ENCODE results near the gene PLEKHM2. TPM values are rescaled to one million over a fixed set of nuclear protein-coding genes. Genes with fewer than 3 reads are reported as not detected.

Gene PLEKHM2, protein sequence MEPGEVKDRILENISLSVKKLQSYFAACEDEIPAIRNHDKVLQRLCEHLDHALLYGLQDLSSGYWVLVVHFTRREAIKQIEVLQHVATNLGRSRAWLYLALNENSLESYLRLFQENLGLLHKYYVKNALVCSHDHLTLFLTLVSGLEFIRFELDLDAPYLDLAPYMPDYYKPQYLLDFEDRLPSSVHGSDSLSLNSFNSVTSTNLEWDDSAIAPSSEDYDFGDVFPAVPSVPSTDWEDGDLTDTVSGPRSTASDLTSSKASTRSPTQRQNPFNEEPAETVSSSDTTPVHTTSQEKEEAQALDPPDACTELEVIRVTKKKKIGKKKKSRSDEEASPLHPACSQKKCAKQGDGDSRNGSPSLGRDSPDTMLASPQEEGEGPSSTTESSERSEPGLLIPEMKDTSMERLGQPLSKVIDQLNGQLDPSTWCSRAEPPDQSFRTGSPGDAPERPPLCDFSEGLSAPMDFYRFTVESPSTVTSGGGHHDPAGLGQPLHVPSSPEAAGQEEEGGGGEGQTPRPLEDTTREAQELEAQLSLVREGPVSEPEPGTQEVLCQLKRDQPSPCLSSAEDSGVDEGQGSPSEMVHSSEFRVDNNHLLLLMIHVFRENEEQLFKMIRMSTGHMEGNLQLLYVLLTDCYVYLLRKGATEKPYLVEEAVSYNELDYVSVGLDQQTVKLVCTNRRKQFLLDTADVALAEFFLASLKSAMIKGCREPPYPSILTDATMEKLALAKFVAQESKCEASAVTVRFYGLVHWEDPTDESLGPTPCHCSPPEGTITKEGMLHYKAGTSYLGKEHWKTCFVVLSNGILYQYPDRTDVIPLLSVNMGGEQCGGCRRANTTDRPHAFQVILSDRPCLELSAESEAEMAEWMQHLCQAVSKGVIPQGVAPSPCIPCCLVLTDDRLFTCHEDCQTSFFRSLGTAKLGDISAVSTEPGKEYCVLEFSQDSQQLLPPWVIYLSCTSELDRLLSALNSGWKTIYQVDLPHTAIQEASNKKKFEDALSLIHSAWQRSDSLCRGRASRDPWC
- total RNA-seq (10 to 100 TPM; 32.5 to 79.2 TPM), polyA plus RNA-seq (10 to 100 TPM; 49.3 to 76.9 TPM)
- long read RNA-seq, donor 1, full-length matches to known transcripts: 1 of 6 reads
- long read RNA-seq, donor 1, partial matches to known transcripts: 5 of 6 reads
- long read RNA-seq, donor 1, other reads (novel, unspliced or antisense): 0 of 6 reads
- long read RNA-seq, donor 2, full-length matches to known transcripts: 1 of 8 reads
- long read RNA-seq, donor 2, partial matches to known transcripts: 7 of 8 reads
- long read RNA-seq, donor 2, other reads (novel, unspliced or antisense): 0 of 8 reads
- long read RNA-seq, donor 3: 0 reads
- long read RNA-seq, donor 4: 0 reads
- long read RNA-seq, donor 5, full-length matches to known transcripts: 5 of 44 reads
- long read RNA-seq, donor 5, partial matches to known transcripts: 39 of 44 reads
- long read RNA-seq, donor 5, other reads (novel, unspliced or antisense): 0 of 44 reads

DNA sequence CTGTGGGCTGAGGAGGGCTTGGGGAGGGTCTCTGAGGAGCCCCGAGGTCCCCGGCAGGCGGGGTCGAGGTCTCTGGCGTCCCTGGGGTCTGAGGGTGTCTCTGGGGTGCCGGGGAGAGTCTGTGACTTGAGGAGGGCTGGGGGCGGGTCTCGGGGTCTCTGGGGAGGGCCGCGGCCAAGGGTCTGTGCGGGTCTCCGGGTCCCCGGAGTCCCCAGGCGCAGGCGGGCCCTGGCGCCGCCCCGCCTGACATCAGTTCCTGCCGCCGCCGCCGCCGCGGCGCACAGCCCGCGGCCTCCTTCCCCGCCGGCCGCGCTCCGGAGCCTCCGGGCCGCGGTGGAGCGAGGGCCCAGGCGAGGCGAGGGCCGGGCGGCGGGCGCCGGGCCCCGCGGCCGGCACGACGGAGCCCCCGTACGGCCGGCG lies at the start of gene PLEKHM2:
Gene PLEKHM2 (plus strand): TSS at position 279 of the 420 bp plus-strand sequence. CDS start 239 bp downstream, outside the sequence.
- ATAC-seq (ENCODE audit: insufficient read depth, low FRiP score): no peak
- Histone ChIP-seq H3K27ac (ENCODE audit: low read depth in 1 of 2, low read length in 1 of 2) (peak within 1 kb of the TSS; percentile 96 to 99), H3K4me1 (ENCODE audit: control insufficient read depth in 5 of 5, insufficient read depth in 5 of 5, low read length in 5 of 5) (peaks cover 4 to 14% (median 8%) of the 10 kb centered on the region in 5 donors), H3K27me3 (ENCODE audit: control insufficient read depth in 3 of 3, insufficient read depth in 3 of 3, low read length in 2 of 3) (no peaks in the 10 kb centered on the region), H3K36me3 (ENCODE audit: control insufficient read depth in 4 of 4, insufficient read depth in 4 of 4, low read length in 4 of 4) (peaks cover 0 to 2% (median 0%) of the 10 kb centered on the region in 4 donors), H3K9ac (ENCODE audit: insufficient read depth in 1 of 2, low read length in 2 of 2) (peak within 1 kb of the TSS; percentile 87 to 95), H3K9me3 (ENCODE audit: control insufficient read depth in 4 of 4, insufficient read depth in 3 of 4, low read length in 3 of 4) (no peaks in the 10 kb centered on the region), H3K4me3 (peak within 1 kb of the TSS; percentile 90)
- TF ChIP-seq, protein P1, sequence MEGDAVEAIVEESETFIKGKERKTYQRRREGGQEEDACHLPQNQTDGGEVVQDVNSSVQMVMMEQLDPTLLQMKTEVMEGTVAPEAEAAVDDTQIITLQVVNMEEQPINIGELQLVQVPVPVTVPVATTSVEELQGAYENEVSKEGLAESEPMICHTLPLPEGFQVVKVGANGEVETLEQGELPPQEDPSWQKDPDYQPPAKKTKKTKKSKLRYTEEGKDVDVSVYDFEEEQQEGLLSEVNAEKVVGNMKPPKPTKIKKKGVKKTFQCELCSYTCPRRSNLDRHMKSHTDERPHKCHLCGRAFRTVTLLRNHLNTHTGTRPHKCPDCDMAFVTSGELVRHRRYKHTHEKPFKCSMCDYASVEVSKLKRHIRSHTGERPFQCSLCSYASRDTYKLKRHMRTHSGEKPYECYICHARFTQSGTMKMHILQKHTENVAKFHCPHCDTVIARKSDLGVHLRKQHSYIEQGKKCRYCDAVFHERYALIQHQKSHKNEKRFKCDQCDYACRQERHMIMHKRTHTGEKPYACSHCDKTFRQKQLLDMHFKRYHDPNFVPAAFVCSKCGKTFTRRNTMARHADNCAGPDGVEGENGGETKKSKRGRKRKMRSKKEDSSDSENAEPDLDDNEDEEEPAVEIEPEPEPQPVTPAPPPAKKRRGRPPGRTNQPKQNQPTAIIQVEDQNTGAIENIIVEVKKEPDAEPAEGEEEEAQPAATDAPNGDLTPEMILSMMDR (IDR thresholded peaks at IDR 0.05; ENCODE audit: control extremely low read depth, extremely low read depth): no peak
- WGBS, 2 donors: 1 to 7% methylated on average over 3 to 52 of the region's 52 CpGs
- DNase-seq: peak in 2 of 3 donors; percentile 55 to 71

DNA sequence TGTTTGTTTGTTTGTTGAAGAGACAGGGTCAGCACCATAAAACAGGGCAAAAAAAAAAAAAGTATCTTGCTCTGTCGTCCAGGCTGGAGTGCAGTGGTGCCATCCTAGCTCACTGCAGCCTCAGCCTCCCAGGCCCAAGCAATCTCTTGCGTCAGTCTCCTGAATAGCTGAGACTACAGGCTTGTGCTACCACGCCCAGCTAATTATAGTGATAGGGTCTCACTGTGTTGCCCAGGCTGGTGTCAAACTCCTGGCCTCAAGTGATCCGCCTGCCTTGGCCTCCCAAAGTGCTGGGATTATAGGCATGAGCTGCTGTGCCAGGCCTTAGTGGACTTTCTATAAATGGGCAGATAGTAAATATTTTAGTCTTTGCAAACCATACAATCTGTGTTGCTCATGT lies 47.7 kb upstream of the PLEKHM2 start:
- no peaks in the 10 kb centered on the region for H3K27me3 ChIP-seq (ENCODE audit: control insufficient read depth in 3 of 3, insufficient read depth in 3 of 3, low read length in 2 of 3)
- no peak for ATAC-seq (ENCODE audit: insufficient read depth, low FRiP score)
- H3K4me3 ChIP-seq: no peak overlapping the region
- H3K27ac ChIP-seq (ENCODE audit: low read depth in 1 of 2, low read length in 1 of 2): no peak overlapping the region
- TF ChIP-seq, protein P1 (IDR thresholded peaks at IDR 0.05; ENCODE audit: control extremely low read depth, extremely low read depth): no peak
- H3K9ac ChIP-seq (ENCODE audit: insufficient read depth in 1 of 2, low read length in 2 of 2): no peak overlapping the region
- H3K36me3 ChIP-seq (ENCODE audit: control insufficient read depth in 4 of 4, insufficient read depth in 4 of 4, low read length in 4 of 4): peaks cover 9 to 52% (median 42%) of the 10 kb centered on the region in 4 donors
- 92 to 98% methylated on average over 4 of the region's 4 CpGs for WGBS, 2 donors
- no peaks in the 10 kb centered on the region for H3K4me1 ChIP-seq (ENCODE audit: control insufficient read depth in 5 of 5, insufficient read depth in 5 of 5, low read length in 5 of 5)
- DNase-seq: no peak
- no peaks in the 10 kb centered on the region for H3K9me3 ChIP-seq (ENCODE audit: control insufficient read depth in 4 of 4, insufficient read depth in 3 of 4, low read length in 3 of 4)

DNA sequence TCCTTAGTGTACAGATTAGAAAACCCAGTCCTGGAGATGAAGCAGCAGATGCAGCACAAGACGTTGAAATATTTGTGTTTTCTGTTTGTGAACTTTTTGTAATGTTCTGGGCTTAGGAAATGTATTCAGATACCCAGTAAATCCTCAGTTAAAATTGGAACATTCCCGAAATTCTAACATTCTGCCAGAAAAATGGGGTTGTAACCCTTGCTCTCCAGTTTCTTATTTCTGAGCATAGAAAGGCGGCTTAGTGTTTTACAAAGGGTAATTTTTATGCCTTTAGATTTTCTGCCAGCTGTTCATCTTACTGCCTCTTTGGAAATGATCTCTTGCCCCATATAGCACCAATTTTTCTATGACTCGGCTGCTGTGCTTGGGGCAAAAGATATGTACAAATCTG lies 46.3 kb upstream of the PLEKHM2 start:
- no peak overlapping the region for H3K27ac ChIP-seq (ENCODE audit: low read depth in 1 of 2, low read length in 1 of 2)
- peaks cover 5 to 50% (median 45%) of the 10 kb centered on the region in 4 donors for H3K36me3 ChIP-seq (ENCODE audit: control insufficient read depth in 4 of 4, insufficient read depth in 4 of 4, low read length in 4 of 4)

More for the DNA sequence above, 46.3 kb upstream of the PLEKHM2 start:
- 81 to 88% methylated on average over 4 of the region's 4 CpGs for WGBS, 2 donors
- no peaks in the 10 kb centered on the region for H3K27me3 ChIP-seq (ENCODE audit: control insufficient read depth in 3 of 3, insufficient read depth in 3 of 3, low read length in 2 of 3)
- no peak overlapping the region for H3K4me3 ChIP-seq
- no peak for ATAC-seq (ENCODE audit: insufficient read depth, low FRiP score)
- no peak overlapping the region for H3K9ac ChIP-seq (ENCODE audit: insufficient read depth in 1 of 2, low read length in 2 of 2)
- no peaks in the 10 kb centered on the region for H3K9me3 ChIP-seq (ENCODE audit: control insufficient read depth in 4 of 4, insufficient read depth in 3 of 4, low read length in 3 of 4)
- no peak for DNase-seq
- TF ChIP-seq, protein P1 (IDR thresholded peaks at IDR 0.05; ENCODE audit: control extremely low read depth, extremely low read depth): no peak
- H3K4me1 ChIP-seq (ENCODE audit: control insufficient read depth in 5 of 5, insufficient read depth in 5 of 5, low read length in 5 of 5): no peaks in the 10 kb centered on the region
